GM23338 (cell line): ENCODE data around the gene NRROS. TPM values are rescaled to one million over a fixed set of nuclear protein-coding genes. Genes with fewer than 3 reads are reported as not detected.

Experiments
- ATAC-seq: fragments of 200-7000 bp; cut with Tn5 transposase; 3 replicates; pipeline ENCODE4 v1.9.1; 2020
- DNase-seq: peaks from one replicate; pipeline ENCODE4 v3.0.0-alpha.2; 2015; ENCODE audit warnings: low spot score
- H2AFZ ChIP-seq: fragments of 200-600 bp; sonication (generic); 2 replicates; pipeline ENCODE4 v1.8.0; 2016; ENCODE audit warnings: antibody characterized with exemption, mild to moderate bottlenecking, moderate library complexity
- H3F3A ChIP-seq: fragments of 200-600 bp; sonication (generic); replicated peaks from 2 replicates; pipeline ENCODE4 v1.8.0; 2017; ENCODE audit warnings: antibody characterized with exemption, mixed run types, low read depth
- H3K27ac ChIP-seq: fragments of 200-600 bp; sonication (generic); 2 replicates; pipeline ENCODE4 v1.6.1; 2016; ENCODE audit warnings: low read depth
- H3K27me3 ChIP-seq: fragments of 200-600 bp; sonication (generic); 2 replicates; pipeline ENCODE4 v1.8.0; 2016; ENCODE audit warnings: mild to moderate bottlenecking, mixed run types, moderate library complexity; ENCODE audit not compliant: insufficient read depth
- H3K36me3 ChIP-seq: fragments of 200-600 bp; sonication (generic); 2 replicates; pipeline ENCODE4 v1.8.0; 2016; ENCODE audit warnings: mild to moderate bottlenecking; ENCODE audit not compliant: insufficient read depth
- H3K4me1 ChIP-seq: fragments of 200-600 bp; sonication (generic); 2 replicates; pipeline ENCODE4 v1.8.0; 2016; ENCODE audit warnings: mild to moderate bottlenecking, moderate library complexity; ENCODE audit not compliant: insufficient read depth
- H3K4me2 ChIP-seq: fragments of 200-600 bp; sonication (generic); 2 replicates; pipeline ENCODE4 v1.7.1; 2017; ENCODE audit warnings: mixed run types
- H3K4me3 ChIP-seq: fragments of 200-600 bp; sonication (generic); 2 replicates; pipeline ENCODE4 v1.6.1; 2016; ENCODE audit warnings: mixed run types
- H3K79me2 ChIP-seq: fragments of 200-600 bp; sonication (generic); replicated peaks from 2 replicates; pipeline ENCODE4 v1.8.0; 2017; ENCODE audit warnings: mild to moderate bottlenecking; ENCODE audit not compliant: insufficient read depth
- H3K9me2 ChIP-seq: fragments of 200-600 bp; sonication (generic); 2 replicates; pipeline ENCODE4 v1.8.0; 2017; ENCODE audit not compliant: insufficient read depth
- H4K20me1 ChIP-seq: fragments of 200-600 bp; sonication (generic); replicated peaks from 2 replicates; pipeline ENCODE4 v1.8.0; 2017; ENCODE audit warnings: mild to moderate bottlenecking; ENCODE audit not compliant: insufficient read depth
- H3K27ac Mint-ChIP-seq: 2 replicates; pipeline ENCODE4 v1.8.0; 2020; ENCODE audit warnings: inconsistent platforms, mild to moderate bottlenecking, moderate library complexity, mixed read lengths
- H3K27me3 Mint-ChIP-seq: 3 replicates; pipeline ENCODE4 v1.8.0; 2022; ENCODE audit warnings: low read depth, mild to moderate bottlenecking, moderate library complexity, mixed read lengths, inconsistent platforms; ENCODE audit not compliant: insufficient read depth, poor library complexity
- H3K36me3 Mint-ChIP-seq: 3 replicates; pipeline ENCODE4 v1.8.0; 2021; ENCODE audit warnings: low read depth, mild to moderate bottlenecking, inconsistent platforms, moderate library complexity, mixed read lengths
- H3K4me1 Mint-ChIP-seq: 3 replicates; pipeline ENCODE4 v1.8.0; 2020; ENCODE audit warnings: mild to moderate bottlenecking, inconsistent platforms, mixed read lengths
- H3K4me3 Mint-ChIP-seq: 3 replicates; pipeline ENCODE4 v1.8.0; 2021; ENCODE audit warnings: moderate library complexity, mild to moderate bottlenecking, inconsistent platforms, mixed read lengths
- H3K9me3 Mint-ChIP-seq: 3 replicates; pipeline ENCODE4 v1.8.0; 2020; ENCODE audit warnings: moderate library complexity, mild to moderate bottlenecking, inconsistent platforms, mixed read lengths
- EZH2 ChIP-seq: fragments of 200-600 bp; sonication (generic); IDR thresholded peaks from one replicate; pipeline ENCODE4 v1.8.0; 2017; ENCODE audit warnings: antibody characterized with exemption, mild to moderate bottlenecking, low read depth; ENCODE audit not compliant: unreplicated experiment
- EZH2phosphoT487 ChIP-seq: fragments of 200-600 bp; sonication (generic); IDR thresholded peaks from one replicate; pipeline ENCODE4 v1.8.1; 2018; ENCODE audit warnings: antibody characterized with exemption; ENCODE audit not compliant: unreplicated experiment
- JUNB ChIP-seq: IDR thresholded peaks from one replicate; pipeline ENCODE4 v1.6.1; 2016; ENCODE audit warnings: antibody characterized with exemption; ENCODE audit not compliant: unreplicated experiment
- NANOG ChIP-seq: IDR thresholded peaks from 2 replicates; pipeline ENCODE4 v1.6.1; 2016; ENCODE audit warnings: antibody characterized with exemption, borderline replicate concordance
- STAT1 ChIP-seq: IDR thresholded peaks from one replicate; pipeline ENCODE4 v1.6.1; 2016; ENCODE audit warnings: antibody characterized with exemption; ENCODE audit not compliant: unreplicated experiment
- ZNF114 ChIP-seq: fragments of 250-450 bp; sonication (Bioruptor Pico); IDR thresholded peaks from 2 replicates; pipeline ENCODE4 v1.5.0; 2020; ENCODE audit warnings: mild to moderate bottlenecking, moderate library complexity
- polyA plus RNA-seq: library from polyadenylated mRNA; unstranded; fragments of >200 nt; fragmentation: Nextera tagmentation; extraction: Ambion mirVana; gene quantifications from 2 replicates; pipeline ENCODE4 v1.2.1, GENCODE V29; 2016
- total RNA-seq: library from RNA; depleted of rRNA; stranded (reverse); fragments of >200 nt; shearing (Covaris generic); gene quantifications from 2 replicates; pipeline ENCODE4 v1.2.3, GENCODE V29; 2014
- TF ChIP-seq, protein P1 (sequence below): fragments of 250-450 bp; sonication (Bioruptor Pico); IDR thresholded peaks from 2 replicates; pipeline ENCODE4 v1.5.0; 2020; ENCODE audit warnings: mild to moderate bottlenecking, moderate library complexity
- TF ChIP-seq, protein P2 (sequence below), 2 experiments: fragments of 200-600 bp in 1 of 2; sonication (generic) in 1 of 2; conservative IDR thresholded peaks; 2 replicates each; pipeline versions ENCODE4 v1.5.1 to v1.6.1; 2016 to 2017; ENCODE audit warnings: antibody characterized with exemption in 2 of 2, low read depth in 2 of 2, mild to moderate bottlenecking in 2 of 2, moderate library complexity in 1 of 2
- TF ChIP-seq, protein P3 (sequence below): IDR thresholded peaks from one replicate; pipeline ENCODE4 v1.6.1; 2018; ENCODE audit warnings: antibody characterized with exemption; ENCODE audit not compliant: unreplicated experiment

Gene NRROS
- total and polyA plus RNA-seq, 2 experiments from 2014 or later: 2.3 to 8.5 TPM

DNA sequence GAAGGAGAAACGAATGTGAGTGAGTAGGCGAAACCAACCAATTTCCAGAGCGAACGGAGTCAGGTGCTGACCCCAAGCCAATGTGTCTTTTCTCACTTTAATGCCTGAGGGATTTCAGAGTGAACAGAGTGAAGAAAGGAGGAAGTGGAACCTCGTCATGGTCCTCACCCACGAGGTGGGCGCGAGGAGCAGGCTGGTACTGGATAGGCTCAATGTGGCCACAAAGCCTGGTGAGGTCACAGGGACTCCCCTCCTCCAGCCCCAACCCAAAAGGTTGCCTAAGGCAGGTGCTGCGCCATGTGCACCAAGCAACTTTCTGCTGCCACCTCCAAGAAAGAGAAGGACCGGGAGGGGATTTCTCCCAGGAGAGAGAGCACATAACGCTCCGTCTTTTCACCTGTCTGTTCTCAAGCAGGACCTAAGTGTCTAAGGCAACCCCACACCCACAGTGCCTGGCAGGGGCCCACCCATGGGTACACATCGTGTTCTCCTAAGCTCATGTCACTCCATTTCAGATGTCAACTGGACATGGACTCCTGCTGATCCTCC, 3.8 kb downstream of the NRROS start:
- peaks cover 3% of the 10 kb centered on the region; the same call in 1 of the 3 replicates for H3K36me3 Mint-ChIP-seq
- H3K4me1 ChIP-seq: peaks cover 31% of the 10 kb centered on the region
- DNase-seq (no peak), ATAC-seq (no peak)
- peaks cover 13% of the 10 kb centered on the region; the same call in 1 of the 2 replicates for H3F3A ChIP-seq
- H3K9me3 Mint-ChIP-seq: no peaks in the 10 kb centered on the region
- H3K4me3 ChIP-seq: no peak overlapping the region
- no peak overlapping the region for H3K27ac ChIP-seq
- no peak overlapping the region for H3K4me2 ChIP-seq
- H3K27ac Mint-ChIP-seq: no peak overlapping the region
- TF ChIP-seq, protein P1, sequence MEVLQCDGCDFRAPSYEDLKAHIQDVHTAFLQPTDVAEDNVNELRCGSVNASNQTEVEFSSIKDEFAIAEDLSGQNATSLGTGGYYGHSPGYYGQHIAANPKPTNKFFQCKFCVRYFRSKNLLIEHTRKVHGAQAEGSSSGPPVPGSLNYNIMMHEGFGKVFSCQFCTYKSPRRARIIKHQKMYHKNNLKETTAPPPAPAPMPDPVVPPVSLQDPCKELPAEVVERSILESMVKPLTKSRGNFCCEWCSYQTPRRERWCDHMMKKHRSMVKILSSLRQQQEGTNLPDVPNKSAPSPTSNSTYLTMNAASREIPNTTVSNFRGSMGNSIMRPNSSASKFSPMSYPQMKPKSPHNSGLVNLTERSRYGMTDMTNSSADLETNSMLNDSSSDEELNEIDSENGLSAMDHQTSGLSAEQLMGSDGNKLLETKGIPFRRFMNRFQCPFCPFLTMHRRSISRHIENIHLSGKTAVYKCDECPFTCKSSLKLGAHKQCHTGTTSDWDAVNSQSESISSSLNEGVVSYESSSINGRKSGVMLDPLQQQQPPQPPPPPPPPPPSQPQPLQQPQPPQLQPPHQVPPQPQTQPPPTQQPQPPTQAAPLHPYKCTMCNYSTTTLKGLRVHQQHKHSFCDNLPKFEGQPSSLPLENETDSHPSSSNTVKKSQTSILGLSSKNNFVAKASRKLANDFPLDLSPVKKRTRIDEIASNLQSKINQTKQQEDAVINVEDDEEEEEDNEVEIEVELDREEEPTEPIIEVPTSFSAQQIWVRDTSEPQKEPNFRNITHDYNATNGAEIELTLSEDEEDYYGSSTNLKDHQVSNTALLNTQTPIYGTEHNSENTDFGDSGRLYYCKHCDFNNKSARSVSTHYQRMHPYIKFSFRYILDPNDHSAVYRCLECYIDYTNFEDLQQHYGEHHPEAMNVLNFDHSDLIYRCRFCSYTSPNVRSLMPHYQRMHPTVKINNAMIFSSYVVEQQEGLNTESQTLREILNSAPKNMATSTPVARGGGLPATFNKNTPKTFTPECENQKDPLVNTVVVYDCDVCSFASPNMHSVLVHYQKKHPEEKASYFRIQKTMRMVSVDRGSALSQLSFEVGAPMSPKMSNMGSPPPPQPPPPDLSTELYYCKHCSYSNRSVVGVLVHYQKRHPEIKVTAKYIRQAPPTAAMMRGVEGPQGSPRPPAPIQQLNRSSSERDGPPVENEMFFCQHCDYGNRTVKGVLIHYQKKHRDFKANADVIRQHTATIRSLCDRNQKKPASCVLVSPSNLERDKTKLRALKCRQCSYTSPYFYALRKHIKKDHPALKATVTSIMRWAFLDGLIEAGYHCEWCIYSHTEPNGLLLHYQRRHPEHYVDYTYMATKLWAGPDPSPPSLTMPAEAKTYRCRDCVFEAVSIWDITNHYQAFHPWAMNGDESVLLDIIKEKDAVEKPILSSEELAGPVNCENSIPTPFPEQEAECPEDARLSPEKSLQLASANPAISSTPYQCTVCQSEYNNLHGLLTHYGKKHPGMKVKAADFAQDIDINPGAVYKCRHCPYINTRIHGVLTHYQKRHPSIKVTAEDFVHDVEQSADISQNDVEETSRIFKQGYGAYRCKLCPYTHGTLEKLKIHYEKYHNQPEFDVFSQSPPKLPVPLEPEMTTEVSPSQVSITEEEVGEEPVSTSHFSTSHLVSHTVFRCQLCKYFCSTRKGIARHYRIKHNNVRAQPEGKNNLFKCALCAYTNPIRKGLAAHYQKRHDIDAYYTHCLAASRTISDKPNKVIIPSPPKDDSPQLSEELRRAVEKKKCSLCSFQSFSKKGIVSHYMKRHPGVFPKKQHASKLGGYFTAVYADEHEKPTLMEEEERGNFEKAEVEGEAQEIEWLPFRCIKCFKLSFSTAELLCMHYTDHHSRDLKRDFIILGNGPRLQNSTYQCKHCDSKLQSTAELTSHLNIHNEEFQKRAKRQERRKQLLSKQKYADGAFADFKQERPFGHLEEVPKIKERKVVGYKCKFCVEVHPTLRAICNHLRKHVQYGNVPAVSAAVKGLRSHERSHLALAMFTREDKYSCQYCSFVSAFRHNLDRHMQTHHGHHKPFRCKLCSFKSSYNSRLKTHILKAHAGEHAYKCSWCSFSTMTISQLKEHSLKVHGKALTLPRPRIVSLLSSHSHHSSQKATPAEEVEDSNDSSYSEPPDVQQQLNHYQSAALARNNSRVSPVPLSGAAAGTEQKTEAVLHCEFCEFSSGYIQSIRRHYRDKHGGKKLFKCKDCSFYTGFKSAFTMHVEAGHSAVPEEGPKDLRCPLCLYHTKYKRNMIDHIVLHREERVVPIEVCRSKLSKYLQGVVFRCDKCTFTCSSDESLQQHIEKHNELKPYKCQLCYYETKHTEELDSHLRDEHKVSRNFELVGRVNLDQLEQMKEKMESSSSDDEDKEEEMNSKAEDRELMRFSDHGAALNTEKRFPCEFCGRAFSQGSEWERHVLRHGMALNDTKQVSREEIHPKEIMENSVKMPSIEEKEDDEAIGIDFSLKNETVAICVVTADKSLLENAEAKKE (CRISPR knock-in tag): no peak
- TF ChIP-seq STAT1: no peak
- TF ChIP-seq JUNB: no peak
- TF ChIP-seq, protein P2, sequence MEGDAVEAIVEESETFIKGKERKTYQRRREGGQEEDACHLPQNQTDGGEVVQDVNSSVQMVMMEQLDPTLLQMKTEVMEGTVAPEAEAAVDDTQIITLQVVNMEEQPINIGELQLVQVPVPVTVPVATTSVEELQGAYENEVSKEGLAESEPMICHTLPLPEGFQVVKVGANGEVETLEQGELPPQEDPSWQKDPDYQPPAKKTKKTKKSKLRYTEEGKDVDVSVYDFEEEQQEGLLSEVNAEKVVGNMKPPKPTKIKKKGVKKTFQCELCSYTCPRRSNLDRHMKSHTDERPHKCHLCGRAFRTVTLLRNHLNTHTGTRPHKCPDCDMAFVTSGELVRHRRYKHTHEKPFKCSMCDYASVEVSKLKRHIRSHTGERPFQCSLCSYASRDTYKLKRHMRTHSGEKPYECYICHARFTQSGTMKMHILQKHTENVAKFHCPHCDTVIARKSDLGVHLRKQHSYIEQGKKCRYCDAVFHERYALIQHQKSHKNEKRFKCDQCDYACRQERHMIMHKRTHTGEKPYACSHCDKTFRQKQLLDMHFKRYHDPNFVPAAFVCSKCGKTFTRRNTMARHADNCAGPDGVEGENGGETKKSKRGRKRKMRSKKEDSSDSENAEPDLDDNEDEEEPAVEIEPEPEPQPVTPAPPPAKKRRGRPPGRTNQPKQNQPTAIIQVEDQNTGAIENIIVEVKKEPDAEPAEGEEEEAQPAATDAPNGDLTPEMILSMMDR (conservative IDR thresholded peaks at IDR 0.05; ENCODE audit: low read depth in 2 of 2): no peak
- no peak for TF ChIP-seq NANOG
- no peak for TF ChIP-seq EZH2phosphoT487
- TF ChIP-seq EZH2: no peak
- TF ChIP-seq, protein P3, sequence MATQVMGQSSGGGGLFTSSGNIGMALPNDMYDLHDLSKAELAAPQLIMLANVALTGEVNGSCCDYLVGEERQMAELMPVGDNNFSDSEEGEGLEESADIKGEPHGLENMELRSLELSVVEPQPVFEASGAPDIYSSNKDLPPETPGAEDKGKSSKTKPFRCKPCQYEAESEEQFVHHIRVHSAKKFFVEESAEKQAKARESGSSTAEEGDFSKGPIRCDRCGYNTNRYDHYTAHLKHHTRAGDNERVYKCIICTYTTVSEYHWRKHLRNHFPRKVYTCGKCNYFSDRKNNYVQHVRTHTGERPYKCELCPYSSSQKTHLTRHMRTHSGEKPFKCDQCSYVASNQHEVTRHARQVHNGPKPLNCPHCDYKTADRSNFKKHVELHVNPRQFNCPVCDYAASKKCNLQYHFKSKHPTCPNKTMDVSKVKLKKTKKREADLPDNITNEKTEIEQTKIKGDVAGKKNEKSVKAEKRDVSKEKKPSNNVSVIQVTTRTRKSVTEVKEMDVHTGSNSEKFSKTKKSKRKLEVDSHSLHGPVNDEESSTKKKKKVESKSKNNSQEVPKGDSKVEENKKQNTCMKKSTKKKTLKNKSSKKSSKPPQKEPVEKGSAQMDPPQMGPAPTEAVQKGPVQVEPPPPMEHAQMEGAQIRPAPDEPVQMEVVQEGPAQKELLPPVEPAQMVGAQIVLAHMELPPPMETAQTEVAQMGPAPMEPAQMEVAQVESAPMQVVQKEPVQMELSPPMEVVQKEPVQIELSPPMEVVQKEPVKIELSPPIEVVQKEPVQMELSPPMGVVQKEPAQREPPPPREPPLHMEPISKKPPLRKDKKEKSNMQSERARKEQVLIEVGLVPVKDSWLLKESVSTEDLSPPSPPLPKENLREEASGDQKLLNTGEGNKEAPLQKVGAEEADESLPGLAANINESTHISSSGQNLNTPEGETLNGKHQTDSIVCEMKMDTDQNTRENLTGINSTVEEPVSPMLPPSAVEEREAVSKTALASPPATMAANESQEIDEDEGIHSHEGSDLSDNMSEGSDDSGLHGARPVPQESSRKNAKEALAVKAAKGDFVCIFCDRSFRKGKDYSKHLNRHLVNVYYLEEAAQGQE: no peak
- no peak for TF ChIP-seq ZNF114 (CRISPR knock-in tag)
- H3K4me3 Mint-ChIP-seq: no peak overlapping the region
- no peaks in the 10 kb centered on the region for H3K9me2 ChIP-seq
- H3K36me3 ChIP-seq: no peaks in the 10 kb centered on the region
- no peaks in the 10 kb centered on the region for H3K79me2 ChIP-seq
- H4K20me1 ChIP-seq: no peaks in the 10 kb centered on the region
- peaks cover 17% of the 10 kb centered on the region for H3K27me3 Mint-ChIP-seq
- H3K4me1 Mint-ChIP-seq: peaks cover 41% of the 10 kb centered on the region
- no peak overlapping the region for H2AFZ ChIP-seq
- peaks cover 16% of the 10 kb centered on the region for H3K27me3 ChIP-seq
